Measurements from ENCODE around the gene XPO1. TPM values are rescaled to one million over a fixed set of nuclear protein-coding genes. Genes with fewer than 3 reads are reported as not detected.
"Not testable (repeated sequence)": the region's sequence is repeated elsewhere in the genome, so short reads cannot be mapped to it uniquely, and the experiment has no call there.

Gene XPO1
- total and polyA plus RNA-seq, 2 of the 4 experiments (the other 2 are of a cell fraction), result 78.5 to 104 TPM

DNA sequence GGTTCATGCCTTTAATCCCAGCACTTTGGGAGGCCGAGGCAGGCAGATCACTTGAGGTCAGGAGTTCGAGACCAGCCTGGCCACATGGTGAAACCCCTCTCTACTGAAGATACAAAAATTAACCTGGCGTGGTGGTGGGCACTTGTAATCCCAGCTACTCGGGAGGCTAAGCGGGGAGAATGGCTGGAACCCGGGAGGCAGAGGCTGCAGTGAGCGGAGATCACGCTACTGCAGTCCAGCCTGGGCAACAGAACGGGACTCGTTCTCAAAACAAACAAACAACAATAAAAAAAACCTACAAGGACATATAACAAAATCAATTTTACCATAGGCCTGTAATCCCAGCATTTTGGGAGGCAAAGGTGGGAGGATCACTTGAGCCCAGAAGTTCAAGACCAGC lies 2.0 kb upstream of the XPO1 start:
- H2AK9ac ChIP-seq (replicated peaks; ENCODE audit: low read depth, low read length, poor library complexity); H2BK5ac ChIP-seq (ENCODE audit: low read depth, low read length, poor library complexity, severe bottlenecking); H2BK120ac ChIP-seq (ENCODE audit: low read depth, low read length); H3K27me3 ChIP-seq (ENCODE audit: control insufficient read depth, insufficient read depth, low read length); H2BK15ac ChIP-seq (ENCODE audit: low read depth, low read length); DNase-seq; ATAC-seq (ENCODE audit: low read depth); BruUV-seq (replicated peaks); in situ Hi-C loops (cut with MboI; ENCODE audit: low sequenced_read_pairs); H3K56ac ChIP-seq (ENCODE audit: extremely low read depth, insufficient read depth, low read length); H3K9me1 ChIP-seq (ENCODE audit: insufficient read depth, low read length); H3K9me3 ChIP-seq (ENCODE audit: control insufficient read depth, insufficient read depth, low read length); H2BK20ac ChIP-seq (ENCODE audit: low read depth, low read length); H3K4me3 ChIP-seq (ENCODE audit: insufficient read depth, low read depth, low read length); H4K8ac ChIP-seq (ENCODE audit: low read depth in 2 of 2, low read length in 2 of 2); H3K23ac ChIP-seq (ENCODE audit: low read depth, low read length); H3K14ac ChIP-seq (replicated peaks; ENCODE audit: low read depth, low read length); POLR2A ChIA-PET (ENCODE audit: unreplicated experiment); H2AK5ac ChIP-seq (ENCODE audit: low read depth, low read length); dilution Hi-C loops (cut with HindIII; ENCODE audit: low sequenced_read_pairs, unreplicated experiment); H4K91ac ChIP-seq (ENCODE audit: insufficient read depth, low read depth, low read length); H3K4me2 ChIP-seq (ENCODE audit: low read depth, low read length); H3K9ac ChIP-seq (ENCODE audit: low read depth, low read length); CTCF ChIA-PET; H2AFZ ChIP-seq (replicated peaks; ENCODE audit: low read length, poor library complexity); H3K36me3 ChIP-seq (ENCODE audit: control insufficient read depth, insufficient read depth, low read length); intact Hi-C loops (cut with micrococcal nuclease); H3K18ac ChIP-seq (ENCODE audit: low read depth, low read length); H3K4ac ChIP-seq (ENCODE audit: low read depth, low read length); H4K5ac ChIP-seq (ENCODE audit: low read depth, low read length); H3K4me1 ChIP-seq (ENCODE audit: control insufficient read depth, insufficient read depth, low read length); H3K27ac ChIP-seq (ENCODE audit: insufficient read depth, low read length): not testable (repeated sequence)
- peaks cover 3 to 10% of the 10 kb centered on the region in 2 experiments; a peak in 2 of 4 replicates for H3K79me1 ChIP-seq (ENCODE audit: low read depth in 1 of 2, low read length in 2 of 2)
- H4K20me1 ChIP-seq (ENCODE audit: insufficient read depth, low read length), result peaks cover 18% of the 10 kb centered on the region
- WGBS, 2 experiments (ENCODE audit: extremely low coverage in 2 of 2, insufficient read length in 1 of 2), result 60% methylated on average over 1 of the region's 10 CpGs; no CpG with 5 or more reads in 1 of the 2 experiments
